Measurements from ENCODE around the gene FLT1. TPM values are rescaled to one million over a fixed set of nuclear protein-coding genes. Genes with fewer than 3 reads are reported as not detected.

The FLT1 gene
- total and polyA plus RNA-seq, 12 donors: 15.2 to 76.3 (median 44.5) TPM

DNA sequence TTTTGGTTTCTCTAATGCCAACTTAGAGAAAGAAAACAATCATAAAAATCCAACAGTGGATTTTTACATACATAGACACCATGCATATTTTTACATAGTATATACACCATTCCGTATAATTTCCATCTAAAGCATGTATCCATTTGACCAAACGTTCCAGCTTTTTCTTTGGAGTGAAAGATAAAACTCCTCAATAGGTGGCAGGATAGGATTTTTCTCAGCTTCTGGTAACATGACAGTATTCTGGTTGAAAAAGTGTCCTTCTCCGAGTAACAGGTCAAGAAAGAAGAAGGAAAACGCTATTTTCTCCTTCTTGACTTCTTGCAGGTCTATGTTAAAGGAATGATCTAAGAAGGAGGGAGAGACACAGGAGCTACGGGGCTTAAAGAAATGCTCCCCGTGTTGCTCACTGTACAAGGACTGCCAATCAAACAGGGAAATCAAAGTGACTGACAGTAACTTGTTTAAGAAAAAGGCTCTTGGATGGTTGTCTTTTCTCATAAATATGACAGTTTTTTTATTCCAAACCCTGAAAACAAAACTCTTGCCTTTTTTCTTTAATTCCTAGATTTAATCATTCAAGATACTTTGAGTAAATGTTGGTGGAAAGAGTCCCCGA is 11.5 kb downstream of the FLT1 start:
- TF ChIP-seq CTCF (IDR thresholded peaks at IDR 0.05): no peak
- Histone ChIP-seq H3K4me3 (no peak overlapping the region), H3K4me1 (peaks cover 3 to 91% (median 33%) of the 10 kb centered on the region in 9 donors), H3K27ac (peak overlapping the region in 1 of 10 donors; percentile 20), H3K9me3 (no peaks in the 10 kb centered on the region), H3K27me3 (peaks cover 0 to 20% (median 6%) of the 10 kb centered on the region in 7 donors), H3K36me3 (peaks cover 0 to 28% (median 0%) of the 10 kb centered on the region in 9 donors)
- DNase-seq: no peak
- intact Hi-C loops (cut with DNase I): no loop called here
- no peak for ATAC-seq
- WGBS, 2 donors: 69% methylated on average over 7 of the region's 7 CpGs

DNA sequence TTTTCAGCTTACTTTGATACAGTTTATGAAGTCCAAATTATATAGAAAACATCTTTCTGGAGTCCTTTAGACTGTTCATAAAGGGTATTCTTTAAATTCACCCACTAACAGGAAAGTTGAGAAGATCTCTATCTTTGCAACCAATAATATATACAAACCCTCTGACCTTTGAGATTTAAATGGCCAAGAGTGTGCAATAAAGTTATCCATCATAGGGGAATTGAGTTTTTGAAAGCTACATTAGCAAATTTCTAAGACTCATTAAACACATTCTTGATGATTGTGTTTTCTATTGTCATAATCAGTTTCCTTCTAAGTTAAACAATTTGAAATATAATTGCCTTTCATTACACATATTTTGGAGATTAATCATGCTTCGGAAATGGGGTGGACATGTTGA is 15.9 kb downstream of the FLT1 start:
- intact Hi-C loops (cut with DNase I): no loop called here
- Histone ChIP-seq H3K27ac (no peak overlapping the region), H3K4me1 (peaks cover 3 to 85% (median 36%) of the 10 kb centered on the region in 9 donors), H3K27me3 (peaks cover 0 to 8% (median 0%) of the 10 kb centered on the region in 7 donors), H3K4me3 (no peak overlapping the region), H3K9me3 (no peaks in the 10 kb centered on the region), H3K36me3 (peaks cover 0 to 15% (median 0%) of the 10 kb centered on the region in 9 donors)
- no peak for DNase-seq
- WGBS, 2 donors: 89 to 90% methylated on average over 1 of the region's 1 CpG
- no peak for ATAC-seq
- no peak for TF ChIP-seq CTCF (IDR thresholded peaks at IDR 0.05)

DNA sequence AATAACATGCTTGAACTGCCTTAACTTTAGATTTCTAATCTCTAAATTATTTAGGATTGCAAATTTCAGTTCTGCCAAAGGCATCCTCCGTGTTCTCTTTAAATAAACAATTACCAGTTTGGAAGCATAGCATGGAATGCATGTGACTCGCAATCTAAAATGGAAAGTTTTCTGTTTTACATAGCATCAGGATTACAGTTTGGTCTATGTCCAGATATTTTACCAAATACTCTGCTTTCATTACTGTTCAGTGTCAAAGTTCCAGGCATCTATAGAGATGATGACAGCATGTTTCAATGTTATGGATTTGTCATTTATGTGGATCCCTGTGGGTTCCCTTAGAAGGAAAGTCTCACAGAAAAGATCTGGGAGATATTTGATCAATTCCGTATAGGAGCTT is 16.8 kb downstream of the FLT1 start:
- ATAC-seq: no peak
- Histone ChIP-seq H3K9me3 (no peaks in the 10 kb centered on the region), H3K27me3 (peaks cover 0 to 7% (median 0%) of the 10 kb centered on the region in 7 donors), H3K27ac (no peak overlapping the region), H3K36me3 (peaks cover 0 to 9% (median 0%) of the 10 kb centered on the region in 9 donors), H3K4me3 (no peak overlapping the region), H3K4me1 (peaks cover 3 to 76% (median 36%) of the 10 kb centered on the region in 9 donors)
- 68 to 74% methylated on average over 3 of the region's 3 CpGs for WGBS, 2 donors
- DNase-seq: no peak
- intact Hi-C loops (cut with DNase I): no loop called here
- TF ChIP-seq CTCF (IDR thresholded peaks at IDR 0.05): no peak

GRCh38 chr13:28477709-28477973 is 17.3 kb downstream of the FLT1 start:
- intact Hi-C loops (cut with DNase I): no loop called here
- Histone ChIP-seq H3K4me1 (peaks cover 3 to 73% (median 36%) of the 10 kb centered on the region in 9 donors), H3K4me3 (no peak overlapping the region), H3K27me3 (peaks cover 0 to 7% (median 0%) of the 10 kb centered on the region in 7 donors), H3K36me3 (peaks cover 0 to 9% (median 0%) of the 10 kb centered on the region in 9 donors), H3K27ac (no peak overlapping the region), H3K9me3 (no peaks in the 10 kb centered on the region)
- no peak for TF ChIP-seq CTCF (IDR thresholded peaks at IDR 0.05)
- WGBS, 2 donors: 49 to 52% methylated on average over 3 of the region's 3 CpGs
- no peak for DNase-seq
- no peak for ATAC-seq
